Measurements from ENCODE around the gene TNS1. TPM values are rescaled to one million over a fixed set of nuclear protein-coding genes. Genes with fewer than 3 reads are reported as not detected.

Gene TNS1
- total and polyA plus RNA-seq, 2 experiments from 2014 or later: 16.2 to 27.6 TPM

GRCh38 chr2:217948897-217949296 is 53.9 kb downstream of the TNS1 start:
- 82% methylated on average over 6 of the region's 6 CpGs for WGBS (ENCODE audit: low lambda C conversion rate, missing lambda C conversion rate)
- no peaks in the 10 kb centered on the region for H3K9me2 ChIP-seq (replicated peaks; ENCODE audit: insufficient read depth)
- H3K4me3 ChIP-seq: no peak overlapping the region
- no peaks in the 10 kb centered on the region for H3K27me3 ChIP-seq
- H4K20me1 ChIP-seq (ENCODE audit: insufficient read depth, poor library complexity, severe bottlenecking): no peaks in the 10 kb centered on the region
- peaks cover 62% of the 10 kb centered on the region for H3K4me1 ChIP-seq (ENCODE audit: insufficient read depth)
- no peaks in the 10 kb centered on the region for H3K36me3 ChIP-seq (replicated peaks; ENCODE audit: insufficient read depth, low read depth)
- no peak overlapping the region for H2AFZ ChIP-seq
- H3K79me2 ChIP-seq: peaks cover 18% of the 10 kb centered on the region
- DNase-seq (ENCODE audit: low spot score): no peak
- H3K9me3 ChIP-seq (ENCODE audit: low read depth): no peaks in the 10 kb centered on the region
- H3K4me2 ChIP-seq: no peak overlapping the region
- TF ChIP-seq CTCF (IDR thresholded peaks at IDR 0.05; ENCODE audit: poor library complexity) (no peak), EZH2phosphoT487 (IDR thresholded peaks at IDR 0.05; ENCODE audit: low read depth, severe bottlenecking, unreplicated experiment) (no peak), EZH2 (IDR thresholded peaks at IDR 0.05; ENCODE audit: borderline replicate concordance) (no peak)
- H3K27ac ChIP-seq: no peak overlapping the region

GRCh38 chr2:217948351-217948791 is 54.4 kb downstream of the TNS1 start:
- 96% methylated on average over 4 of the region's 4 CpGs for WGBS (ENCODE audit: low lambda C conversion rate, missing lambda C conversion rate)
- no peaks in the 10 kb centered on the region for H4K20me1 ChIP-seq (ENCODE audit: insufficient read depth, poor library complexity, severe bottlenecking)

GRCh38 chr2:217947383-217948350 is 55.1 kb downstream of the TNS1 start:
- WGBS (ENCODE audit: low lambda C conversion rate, missing lambda C conversion rate): 67% methylated on average over 19 of the region's 19 CpGs
- Histone ChIP-seq H3K4me3 (no peak overlapping the region), H2AFZ (no peak overlapping the region), H3K79me2 (peaks cover 20% of the 10 kb centered on the region), H3K9me2 (replicated peaks; ENCODE audit: insufficient read depth) (no peaks in the 10 kb centered on the region), H3K4me2 (peak overlapping the region; percentile 47), H3K36me3 (replicated peaks; ENCODE audit: insufficient read depth, low read depth) (no peaks in the 10 kb centered on the region), H3K27ac (peak overlapping the region; percentile 57), H3K9me3 (ENCODE audit: low read depth) (no peaks in the 10 kb centered on the region), H3K27me3 (no peaks in the 10 kb centered on the region), H4K20me1 (ENCODE audit: insufficient read depth, poor library complexity, severe bottlenecking) (no peaks in the 10 kb centered on the region), H3K4me1 (ENCODE audit: insufficient read depth) (peaks cover 63% of the 10 kb centered on the region)
- DNase-seq (ENCODE audit: low spot score): no peak
- TF ChIP-seq CTCF (IDR thresholded peaks at IDR 0.05; ENCODE audit: poor library complexity) (peak; percentile 7), EZH2 (IDR thresholded peaks at IDR 0.05; ENCODE audit: borderline replicate concordance) (no peak)

More at GRCh38 chr2:217948351-217948791, 54.4 kb downstream of the TNS1 start:
- peaks cover 18% of the 10 kb centered on the region for H3K79me2 ChIP-seq
- H3K27ac ChIP-seq: peak overlapping the region; percentile 57
- H3K36me3 ChIP-seq (replicated peaks; ENCODE audit: insufficient read depth, low read depth): no peaks in the 10 kb centered on the region
- DNase-seq (ENCODE audit: low spot score): no peak
- H3K4me3 ChIP-seq: no peak overlapping the region
- H3K4me1 ChIP-seq (ENCODE audit: insufficient read depth): peaks cover 62% of the 10 kb centered on the region
- no peaks in the 10 kb centered on the region for H3K9me3 ChIP-seq (ENCODE audit: low read depth)
- no peak overlapping the region for H3K4me2 ChIP-seq
- H2AFZ ChIP-seq: no peak overlapping the region
- TF ChIP-seq EZH2 (IDR thresholded peaks at IDR 0.05; ENCODE audit: borderline replicate concordance) (no peak), CTCF (IDR thresholded peaks at IDR 0.05; ENCODE audit: poor library complexity) (peak; percentile 1), EZH2phosphoT487 (IDR thresholded peaks at IDR 0.05; ENCODE audit: low read depth, severe bottlenecking, unreplicated experiment) (no peak)
- no peaks in the 10 kb centered on the region for H3K27me3 ChIP-seq
- H3K9me2 ChIP-seq (replicated peaks; ENCODE audit: insufficient read depth): no peaks in the 10 kb centered on the region

All from hepatocyte (in vitro differentiated cells).